GM21717 (cell line): ENCODE measurements around the gene USP17L24.
"Not testable (repeated sequence)": the region's sequence is repeated elsewhere in the genome, so short reads cannot be mapped to it uniquely, and the experiment has no call there.

Experiments used
- ATAC-seq: cut with Tn5 transposase; IDR thresholded peaks from one replicate; pipeline ENCODE4 v1.9.1; 2021; ENCODE audit warnings: mild to moderate bottlenecking, moderate library complexity; ENCODE audit not compliant: unreplicated experiment

Gene USP17L24

GRCh38 chr4:9324865-9325264 is at the start of gene USP17L24:
Gene USP17L24 (plus strand): TSS chr4:9325165. CDS start chr4:9325165, 0 bp downstream.
- not testable (repeated sequence) for ATAC-seq

- not testable (repeated sequence) for ATAC-seq
Observed at GRCh38 chr4:9324191-9324590, 774 bp upstream of the USP17L24 start.

GRCh38 chr4:9329611-9330010 is 4.6 kb downstream of the USP17L24 start, which contains the start of gene USP17L25:
Gene USP17L25 (plus strand): TSS chr4:9329911. CDS start chr4:9329911, 0 bp downstream.
- ATAC-seq = not testable (repeated sequence)

- not testable (repeated sequence) for ATAC-seq
Observed at GRCh38 chr4:9334358-9334757, 9.4 kb downstream of the USP17L24 start, which contains the start of gene USP17L26. Gene USP17L26 (plus strand): TSS chr4:9334658. CDS start chr4:9334658, 0 bp downstream.

- not testable (repeated sequence) for ATAC-seq
Observed at GRCh38 chr4:9339103-9339502, 14.1 kb downstream of the USP17L24 start, which contains the start of gene USP17L5. Gene USP17L5 (plus strand): TSS chr4:9339403. CDS start chr4:9339403, 0 bp downstream.

GRCh38 chr4:9343848-9344247 is 18.9 kb downstream of the USP17L24 start, which contains the start of gene USP17L27:
Gene USP17L27 (plus strand): TSS chr4:9344148. CDS start chr4:9344148, 0 bp downstream.
- not testable (repeated sequence) for ATAC-seq

- not testable (repeated sequence) for ATAC-seq
Observed at GRCh38 chr4:9348593-9348992, 23.6 kb downstream of the USP17L24 start, which contains the start of gene USP17L28. Gene USP17L28 (plus strand): TSS chr4:9348893. CDS start chr4:9348893, 0 bp downstream.

- not testable (repeated sequence) for ATAC-seq
Observed at GRCh38 chr4:9350866-9351265, 25.9 kb downstream of the USP17L24 start.

- ATAC-seq = not testable (repeated sequence)
Observed at GRCh38 chr4:9353338-9353737, 28.4 kb downstream of the USP17L24 start, which contains the start of gene USP17L29. Gene USP17L29 (plus strand): TSS chr4:9353638. CDS start chr4:9353638, 0 bp downstream.

GRCh38 chr4:9362829-9363228 is 37.9 kb downstream of the USP17L24 start, which contains the start of gene USP17L30:
Gene USP17L30 (plus strand): TSS chr4:9363129. CDS start chr4:9363129, 0 bp downstream.
- not testable (repeated sequence) for ATAC-seq
